HG02938 (cell line): ENCODE results near the gene CLDND2.

ENCODE experiments used
- ATAC-seq: cut with Tn5 transposase; IDR thresholded peaks from one replicate; pipeline ENCODE4 v1.9.1; 2021; ENCODE audit warnings: mild to moderate bottlenecking, moderate library complexity; ENCODE audit not compliant: unreplicated experiment

The CLDND2 gene

GRCh38 chr19:51356159-51356801 is 12.5 kb downstream of the CLDND2 start:
- ATAC-seq: no peak

GRCh38 chr19:51354742-51355148 is 14.1 kb downstream of the CLDND2 start:
- no peak for ATAC-seq

GRCh38 chr19:51354103-51354741 is 14.6 kb downstream of the CLDND2 start:
- ATAC-seq: no peak

GRCh38 chr19:51352783-51353360 is 15.9 kb downstream of the CLDND2 start:
- no peak for ATAC-seq

- ATAC-seq: no peak
These were observed 17.4 kb downstream of the CLDND2 start for GRCh38 chr19:51351266-51351990.

GRCh38 chr19:51347209-51347928 is 21.4 kb downstream of the CLDND2 start:
- no peak for ATAC-seq

GRCh38 chr19:51346742-51347141 is 22.1 kb downstream of the CLDND2 start:
- no peak for ATAC-seq

GRCh38 chr19:51345076-51345620 is 23.7 kb downstream of the CLDND2 start:
- ATAC-seq: no peak

- no peak for ATAC-seq
These were observed 25.9 kb downstream of the CLDND2 start for GRCh38 chr19:51342631-51343569.

- no peak for ATAC-seq
These were observed 26.7 kb downstream of the CLDND2 start, which contains the start of gene VSIG10L for GRCh38 chr19:51341976-51342580. VSIG10L (minus strand) TSS chr19:51342139; CDS start chr19:51342124, 15 bp downstream.

GRCh38 chr19:51341066-51341465 is 27.7 kb downstream of the CLDND2 start:
- ATAC-seq: no peak

- ATAC-seq: peak; percentile 42
These were observed 28.8 kb downstream of the CLDND2 start for GRCh38 chr19:51339687-51340656.

GRCh38 chr19:51339313-51339686 is 29.5 kb downstream of the CLDND2 start:
- peak; percentile 11 for ATAC-seq

GRCh38 chr19:51338563-51339312 is 30.1 kb downstream of the CLDND2 start:
- ATAC-seq: peak; percentile 57

- ATAC-seq: no peak
These were observed 30.8 kb downstream of the CLDND2 start for GRCh38 chr19:51337861-51338562.

GRCh38 chr19:51337141-51337860 is 31.5 kb downstream of the CLDND2 start:
- ATAC-seq: no peak
